ENCODE measurements around the gene PSRC1. TPM values are rescaled to one million over a fixed set of nuclear protein-coding genes. Genes with fewer than 3 reads are reported as not detected.

PSRC1 gene
- polyA plus RNA-seq, 1 of the 3 experiments (the other 2 are of a cell fraction), result 19.4 TPM

DNA sequence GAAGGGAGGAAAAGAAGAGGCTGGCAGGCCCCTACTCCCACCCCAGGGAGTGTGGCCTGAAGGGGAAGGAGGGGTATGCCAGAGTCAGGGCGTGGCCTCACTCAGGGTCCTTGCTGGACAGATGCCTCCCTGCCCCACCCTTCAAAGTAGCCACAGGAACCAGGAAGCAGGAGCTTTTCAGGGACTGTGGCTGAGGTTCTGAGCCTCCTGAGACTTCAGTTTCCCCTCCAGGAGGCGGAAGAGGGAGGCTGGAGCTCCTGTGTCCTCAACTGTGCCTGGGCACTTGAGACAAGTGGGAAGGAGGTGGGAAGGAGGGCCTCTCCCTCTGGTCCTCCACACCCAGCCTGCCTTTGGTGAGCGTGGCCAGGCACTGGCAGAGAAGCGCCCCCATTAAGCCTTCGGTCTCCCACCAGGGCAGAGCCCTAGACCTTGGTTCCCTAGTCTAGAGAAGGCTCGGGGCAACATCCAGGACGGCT lies 28.3 kb downstream of the PSRC1 start:
- H3K4me1 ChIP-seq (ENCODE audit: control insufficient read depth in 1 of 2, insufficient read depth in 2 of 2, low read depth in 1 of 2, low read length in 1 of 2), result peaks cover 0 to 55% of the 10 kb centered on the region in 2 experiments; a peak in 1 of 4 replicates
- no peak for TF ChIP-seq USF1 (IDR thresholded peaks at IDR 0.05; ENCODE audit: borderline replicate concordance, low read depth)
- no peak for TF ChIP-seq NRF1 (IDR thresholded peaks at IDR 0.05; ENCODE audit: low read depth, low read length)
- no peak for TF ChIP-seq RAD21 (IDR thresholded peaks at IDR 0.05; ENCODE audit: low read length)
- TF ChIP-seq MEF2A (IDR thresholded peaks at IDR 0.05; ENCODE audit: borderline replicate concordance, low read depth), result no peak
- TF ChIP-seq PBX3 (IDR thresholded peaks at IDR 0.05), result no peak
- no peak for TF ChIP-seq RFX5 (IDR thresholded peaks at IDR 0.05; ENCODE audit: low read length)
- no peak for TF ChIP-seq MXI1 (IDR thresholded peaks at IDR 0.05; ENCODE audit: low read depth, low read length)
- TF ChIP-seq POLR2AphosphoS5 (IDR thresholded peaks at IDR 0.05; ENCODE audit: low read depth, low read length), result no peak
- TF ChIP-seq RCOR1 (IDR thresholded peaks at IDR 0.05; ENCODE audit: low read length), result no peak
- no peak for TF ChIP-seq YY1 (IDR thresholded peaks at IDR 0.05; ENCODE audit: low read depth)
- TF ChIP-seq EP300 (IDR thresholded peaks at IDR 0.05; ENCODE audit: borderline replicate concordance in 1 of 2, low read depth in 1 of 2, low read length in 1 of 2), result no peak
- POLR2A ChIA-PET, result interaction anchor here (2.2 to 2.7 kb wide), 2 partner anchors 41 to 154 kb away, joined by 11 read pairs; partner anchors contain the start of gene SARS1
- no peaks in the 10 kb centered on the region for H3K9me3 ChIP-seq
- H3K79me2 ChIP-seq (ENCODE audit: insufficient read depth), result no peaks in the 10 kb centered on the region
- H3K27ac ChIP-seq (ENCODE audit: low read depth in 2 of 2, low read length in 1 of 2), result peak overlapping the region in 1 of 2 experiments; percentile 97; a peak in 2 of 4 replicates
- no peaks in the 10 kb centered on the region for H3K27me3 ChIP-seq (ENCODE audit: insufficient read depth)
- DNase-seq, result peak; percentile 60
- H3K36me3 ChIP-seq (replicated peaks in 1 of 2; ENCODE audit: control insufficient read depth in 1 of 2, insufficient read depth in 2 of 2, low read length in 1 of 2), result peaks cover 0 to 5% of the 10 kb centered on the region in 2 experiments
- H4K20me1 ChIP-seq (ENCODE audit: insufficient read depth), result no peaks in the 10 kb centered on the region
- WGBS (ENCODE audit: low lambda C conversion rate), result 88% methylated on average over 1 of the region's 7 CpGs
- no peak overlapping the region for H2AFZ ChIP-seq (ENCODE audit: low read depth)
- H3K4me2 ChIP-seq, result no peak overlapping the region
- no peaks in the 10 kb centered on the region for H3F3A ChIP-seq (replicated peaks; ENCODE audit: insufficient read depth)
- H3K9me2 ChIP-seq, result no peaks in the 10 kb centered on the region
- H3K9ac ChIP-seq, result no peak overlapping the region
- H3K4me3 ChIP-seq (ENCODE audit: low read depth in 2 of 2, low read length in 1 of 2), result no peak overlapping the region; a peak in 1 of 4 replicates
- CTCF ChIA-PET, result interaction anchor here (0.7 to 5.2 kb wide), 14 partner anchors 9 to 278 kb away, joined by 3 to 39 read pairs (median 6); partner anchors contain the start of genes CYB561D1 and SORT1

DNA sequence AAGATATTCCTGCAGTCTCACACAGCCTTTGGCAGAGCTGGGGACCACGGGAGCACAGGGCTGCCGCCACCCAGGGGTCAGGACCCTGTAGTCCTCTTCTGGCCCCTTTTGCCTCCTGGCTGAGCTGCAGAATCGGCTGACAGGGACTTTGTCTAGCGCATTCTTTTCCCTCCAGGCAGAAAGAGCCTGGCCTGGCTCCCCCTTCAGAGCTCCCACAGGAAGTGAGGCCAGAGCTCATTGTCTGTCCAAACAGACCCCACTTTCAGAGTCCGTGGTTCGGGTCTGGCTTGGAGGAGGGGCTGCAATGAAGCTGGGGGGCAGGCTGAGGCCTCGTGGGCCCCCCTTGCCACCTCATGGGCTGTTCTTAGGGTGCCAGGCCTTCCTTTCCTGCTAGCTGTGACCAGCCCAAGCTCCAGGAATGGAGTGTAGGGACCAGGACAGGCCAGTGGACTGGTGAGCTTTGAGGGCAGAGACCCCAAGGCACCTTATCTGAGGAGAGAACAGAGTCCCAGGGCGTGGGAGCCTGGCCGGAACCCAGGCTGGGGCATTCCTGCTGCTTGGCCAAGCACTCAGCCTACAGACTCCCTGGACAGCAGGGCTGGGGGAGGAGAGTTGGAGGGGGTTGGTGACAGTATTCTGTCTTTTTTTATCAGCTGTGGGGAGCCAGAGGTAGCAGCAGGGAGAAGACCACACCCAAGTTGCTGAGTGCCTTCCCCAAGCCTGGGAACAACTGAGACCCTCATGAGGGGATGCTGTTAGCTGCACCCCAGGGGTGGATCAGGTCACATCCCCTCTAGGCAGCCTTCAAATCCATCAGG lies 28.9 kb downstream of the PSRC1 start:
- Histone ChIP-seq H3K4me2 (no peak overlapping the region), H3K36me3 (replicated peaks in 1 of 2; ENCODE audit: control insufficient read depth in 1 of 2, insufficient read depth in 2 of 2, low read length in 1 of 2) (peaks cover 0 to under 1% of the 10 kb centered on the region in 2 experiments)
- TF ChIP-seq, protein P1, sequence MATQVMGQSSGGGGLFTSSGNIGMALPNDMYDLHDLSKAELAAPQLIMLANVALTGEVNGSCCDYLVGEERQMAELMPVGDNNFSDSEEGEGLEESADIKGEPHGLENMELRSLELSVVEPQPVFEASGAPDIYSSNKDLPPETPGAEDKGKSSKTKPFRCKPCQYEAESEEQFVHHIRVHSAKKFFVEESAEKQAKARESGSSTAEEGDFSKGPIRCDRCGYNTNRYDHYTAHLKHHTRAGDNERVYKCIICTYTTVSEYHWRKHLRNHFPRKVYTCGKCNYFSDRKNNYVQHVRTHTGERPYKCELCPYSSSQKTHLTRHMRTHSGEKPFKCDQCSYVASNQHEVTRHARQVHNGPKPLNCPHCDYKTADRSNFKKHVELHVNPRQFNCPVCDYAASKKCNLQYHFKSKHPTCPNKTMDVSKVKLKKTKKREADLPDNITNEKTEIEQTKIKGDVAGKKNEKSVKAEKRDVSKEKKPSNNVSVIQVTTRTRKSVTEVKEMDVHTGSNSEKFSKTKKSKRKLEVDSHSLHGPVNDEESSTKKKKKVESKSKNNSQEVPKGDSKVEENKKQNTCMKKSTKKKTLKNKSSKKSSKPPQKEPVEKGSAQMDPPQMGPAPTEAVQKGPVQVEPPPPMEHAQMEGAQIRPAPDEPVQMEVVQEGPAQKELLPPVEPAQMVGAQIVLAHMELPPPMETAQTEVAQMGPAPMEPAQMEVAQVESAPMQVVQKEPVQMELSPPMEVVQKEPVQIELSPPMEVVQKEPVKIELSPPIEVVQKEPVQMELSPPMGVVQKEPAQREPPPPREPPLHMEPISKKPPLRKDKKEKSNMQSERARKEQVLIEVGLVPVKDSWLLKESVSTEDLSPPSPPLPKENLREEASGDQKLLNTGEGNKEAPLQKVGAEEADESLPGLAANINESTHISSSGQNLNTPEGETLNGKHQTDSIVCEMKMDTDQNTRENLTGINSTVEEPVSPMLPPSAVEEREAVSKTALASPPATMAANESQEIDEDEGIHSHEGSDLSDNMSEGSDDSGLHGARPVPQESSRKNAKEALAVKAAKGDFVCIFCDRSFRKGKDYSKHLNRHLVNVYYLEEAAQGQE (IDR thresholded peaks at IDR 0.05; ENCODE audit: low read depth, low read length), result no peak
- TF ChIP-seq SMC3 (IDR thresholded peaks at IDR 0.05; ENCODE audit: low read depth, low read length) (no peak), FOXJ3 (CRISPR knock-in tag; IDR thresholded peaks at IDR 0.05) (no peak), ELF1 (IDR thresholded peaks at IDR 0.05) (no peak), CTCF (IDR thresholded peaks at IDR 0.05) (no peak), RAD21 (IDR thresholded peaks at IDR 0.05; ENCODE audit: low read length) (no peak), NFIC (IDR thresholded peaks at IDR 0.05; ENCODE audit: borderline replicate concordance) (no peak)

More for the DNA sequence above, 28.9 kb downstream of the PSRC1 start:
- H3K9ac ChIP-seq, result no peak overlapping the region
- H3K27ac ChIP-seq (ENCODE audit: low read depth in 2 of 2, low read length in 1 of 2), result peak overlapping the region in 1 of 2 experiments; percentile 97; a peak in 2 of 4 replicates
- no peaks in the 10 kb centered on the region for H3F3A ChIP-seq (replicated peaks; ENCODE audit: insufficient read depth)
- H3K27me3 ChIP-seq (ENCODE audit: insufficient read depth), result no peaks in the 10 kb centered on the region
- CTCF ChIA-PET, result interaction anchor here (1.1 to 5.2 kb wide), 14 partner anchors 9 to 278 kb away, joined by 3 to 39 read pairs (median 6); partner anchors contain the start of genes CYB561D1, PSRC1 and SORT1
- H3K4me1 ChIP-seq (ENCODE audit: control insufficient read depth in 1 of 2, insufficient read depth in 2 of 2, low read depth in 1 of 2, low read length in 1 of 2), result peaks cover 0 to 51% of the 10 kb centered on the region in 2 experiments; a peak in 1 of 4 replicates
- DNase-seq, result peak; percentile 83
- no peaks in the 10 kb centered on the region for H4K20me1 ChIP-seq (ENCODE audit: insufficient read depth)
- WGBS (ENCODE audit: low lambda C conversion rate), result 83% methylated on average over 2 of the region's 9 CpGs
- H3K9me2 ChIP-seq, result no peaks in the 10 kb centered on the region
- peak overlapping the region in 1 of 2 experiments; percentile 21; a peak in 1 of 4 replicates for H3K4me3 ChIP-seq (ENCODE audit: low read depth in 2 of 2, low read length in 1 of 2)
- POLR2A ChIA-PET, result interaction anchor here (1.2 to 2.7 kb wide), 4 partner anchors 15 to 154 kb away, joined by 5 to 11 read pairs (median 8); partner anchors contain the start of genes PSRC1 and SARS1
- no peaks in the 10 kb centered on the region for H3K9me3 ChIP-seq
- H3K79me2 ChIP-seq (ENCODE audit: insufficient read depth), result no peaks in the 10 kb centered on the region
- H2AFZ ChIP-seq (ENCODE audit: low read depth), result peak overlapping the region; percentile 53

Measured in SK-N-SH (cell line).